ENCODE measurements around the gene FARS2.
"Not testable (repeated sequence)": the region's sequence is repeated elsewhere in the genome, so short reads cannot be mapped to it uniquely, and the experiment has no call there.

The FARS2 gene

GRCh38 chr6:5684320-5685053 lies 423.2 kb downstream of the FARS2 start:
- H3K36me3 ChIP-seq (ENCODE audit: control insufficient read depth in 4 of 4, insufficient read depth in 4 of 4, low read length in 3 of 4), result no peaks in the 10 kb centered on the region
- H3K27me3 ChIP-seq (replicated peaks in 2 of 5; ENCODE audit: control insufficient read depth in 4 of 5, insufficient read depth in 5 of 5, low read length in 4 of 5), result no peaks in the 10 kb centered on the region
- WGBS (ENCODE audit: insufficient coverage), result 94% methylated on average over 6 of the region's 6 CpGs
- no peaks in the 10 kb centered on the region for H3K4me1 ChIP-seq (ENCODE audit: control extremely low read depth in 1 of 4, control insufficient read depth in 4 of 4, insufficient read depth in 4 of 4, low read length in 3 of 4)
- ChIA-PET POLR2A (interaction anchor here (0.5 kb wide), 1 partner anchor 153 kb away, joined by 3 read pairs; no protein-coding TSS in a partner anchor), CTCF (no interaction called here)
- no peak for DNase-seq
- H3K9me3 ChIP-seq (ENCODE audit: control extremely low read depth in 1 of 5, control insufficient read depth in 4 of 5, insufficient read depth in 2 of 5, low read depth in 1 of 5, low read length in 4 of 5), result no peaks in the 10 kb centered on the region
- H3K27ac ChIP-seq (ENCODE audit: insufficient read depth in 1 of 2, low read depth in 1 of 2, low read length in 2 of 2, poor library complexity in 1 of 2, severe bottlenecking in 2 of 2), result no peak overlapping the region
- H3K4me3 ChIP-seq (ENCODE audit: control insufficient read depth in 1 of 7, extremely low read depth in 1 of 7, insufficient read depth in 4 of 7, low read depth in 2 of 7, low read length in 6 of 7), result no peak overlapping the region

GRCh38 chr6:5693225-5694145 lies 432.2 kb downstream of the FARS2 start:
- peaks cover 0 to 8% (median 2%) of the 10 kb centered on the region in 5 experiments for H3K9me3 ChIP-seq (ENCODE audit: control extremely low read depth in 1 of 5, control insufficient read depth in 4 of 5, insufficient read depth in 2 of 5, low read depth in 1 of 5, low read length in 4 of 5)
- H3K27me3 ChIP-seq (replicated peaks in 2 of 5; ENCODE audit: control insufficient read depth in 4 of 5, insufficient read depth in 5 of 5, low read length in 4 of 5), result no peaks in the 10 kb centered on the region
- peaks cover 0 to 12% (median 4%) of the 10 kb centered on the region in 4 experiments for H3K4me1 ChIP-seq (ENCODE audit: control extremely low read depth in 1 of 4, control insufficient read depth in 4 of 4, insufficient read depth in 4 of 4, low read length in 3 of 4)
- 99% methylated on average over 9 of the region's 13 CpGs for WGBS (ENCODE audit: insufficient coverage)
- no peak overlapping the region for H3K4me3 ChIP-seq (ENCODE audit: control insufficient read depth in 1 of 7, extremely low read depth in 1 of 7, insufficient read depth in 4 of 7, low read depth in 2 of 7, low read length in 6 of 7)
- CTCF ChIA-PET, result no interaction called here
- no peak for DNase-seq
- H3K36me3 ChIP-seq (ENCODE audit: control insufficient read depth in 4 of 4, insufficient read depth in 4 of 4, low read length in 3 of 4), result peaks cover 0 to 2% (median 0%) of the 10 kb centered on the region in 4 experiments
- POLR2A ChIA-PET, result no interaction called here
- H3K27ac ChIP-seq (ENCODE audit: insufficient read depth in 1 of 2, low read depth in 1 of 2, low read length in 2 of 2, poor library complexity in 1 of 2, severe bottlenecking in 2 of 2), result no peak overlapping the region

GRCh38 chr6:5695260-5696245 lies 434.2 kb downstream of the FARS2 start:
- POLR2A ChIA-PET, result no interaction called here
- WGBS (ENCODE audit: insufficient coverage), result no CpG with 5 or more reads among the region's 12 CpGs
- Histone ChIP-seq H3K4me3 (ENCODE audit: control insufficient read depth in 1 of 7, extremely low read depth in 1 of 7, insufficient read depth in 4 of 7, low read depth in 2 of 7, low read length in 6 of 7) (no peak overlapping the region), H3K4me1 (ENCODE audit: control extremely low read depth in 1 of 4, control insufficient read depth in 4 of 4, insufficient read depth in 4 of 4, low read length in 3 of 4) (peaks cover 0 to 27% (median 8%) of the 10 kb centered on the region in 4 experiments), H3K27ac (ENCODE audit: insufficient read depth in 1 of 2, low read depth in 1 of 2, low read length in 2 of 2, poor library complexity in 1 of 2, severe bottlenecking in 2 of 2) (no peak overlapping the region), H3K27me3 (replicated peaks in 2 of 5; ENCODE audit: control insufficient read depth in 4 of 5, insufficient read depth in 5 of 5, low read length in 4 of 5) (no peaks in the 10 kb centered on the region), H3K9me3 (ENCODE audit: control extremely low read depth in 1 of 5, control insufficient read depth in 4 of 5, insufficient read depth in 2 of 5, low read depth in 1 of 5, low read length in 4 of 5) (peaks cover 0 to 8% (median 2%) of the 10 kb centered on the region in 5 experiments), H3K36me3 (ENCODE audit: control insufficient read depth in 4 of 4, insufficient read depth in 4 of 4, low read length in 3 of 4) (peaks cover 0 to 2% (median 0%) of the 10 kb centered on the region in 4 experiments)
- peak in 2 of 3 donors; percentile 13 to 35 for DNase-seq
- CTCF ChIA-PET, result no interaction called here

GRCh38 chr6:5697508-5697907 lies 436.2 kb downstream of the FARS2 start:
- peaks cover 0 to 2% (median 0%) of the 10 kb centered on the region in 4 experiments for H3K36me3 ChIP-seq (ENCODE audit: control insufficient read depth in 4 of 4, insufficient read depth in 4 of 4, low read length in 3 of 4)
- H3K27me3 ChIP-seq (replicated peaks in 2 of 5; ENCODE audit: control insufficient read depth in 4 of 5, insufficient read depth in 5 of 5, low read length in 4 of 5), result no peaks in the 10 kb centered on the region
- peaks cover 0 to 27% (median 8%) of the 10 kb centered on the region in 4 experiments for H3K4me1 ChIP-seq (ENCODE audit: control extremely low read depth in 1 of 4, control insufficient read depth in 4 of 4, insufficient read depth in 4 of 4, low read length in 3 of 4)
- peaks cover 0 to 2% (median 0%) of the 10 kb centered on the region in 5 experiments for H3K9me3 ChIP-seq (ENCODE audit: control extremely low read depth in 1 of 5, control insufficient read depth in 4 of 5, insufficient read depth in 2 of 5, low read depth in 1 of 5, low read length in 4 of 5)
- DNase-seq, result no peak
- POLR2A ChIA-PET, result no interaction called here
- H3K4me3 ChIP-seq (ENCODE audit: control insufficient read depth in 1 of 7, extremely low read depth in 1 of 7, insufficient read depth in 4 of 7, low read depth in 2 of 7, low read length in 6 of 7), result no peak overlapping the region
- CTCF ChIA-PET, result no interaction called here
- no peak overlapping the region for H3K27ac ChIP-seq (ENCODE audit: insufficient read depth in 1 of 2, low read depth in 1 of 2, low read length in 2 of 2, poor library complexity in 1 of 2, severe bottlenecking in 2 of 2)

- H3K27ac ChIP-seq (ENCODE audit: insufficient read depth in 1 of 2, low read depth in 1 of 2, low read length in 2 of 2, poor library complexity in 1 of 2, severe bottlenecking in 2 of 2), result no peak overlapping the region
- peaks cover 0 to 2% (median 0%) of the 10 kb centered on the region in 4 experiments for H3K36me3 ChIP-seq (ENCODE audit: control insufficient read depth in 4 of 4, insufficient read depth in 4 of 4, low read length in 3 of 4)
- CTCF ChIA-PET, result no interaction called here
- no peak overlapping the region for H3K4me3 ChIP-seq (ENCODE audit: control insufficient read depth in 1 of 7, extremely low read depth in 1 of 7, insufficient read depth in 4 of 7, low read depth in 2 of 7, low read length in 6 of 7)
- no CpG with 5 or more reads among the region's 4 CpGs for WGBS (ENCODE audit: insufficient coverage)
- DNase-seq, result no peak
- peaks cover 0 to 2% (median 0%) of the 10 kb centered on the region in 5 experiments for H3K9me3 ChIP-seq (ENCODE audit: control extremely low read depth in 1 of 5, control insufficient read depth in 4 of 5, insufficient read depth in 2 of 5, low read depth in 1 of 5, low read length in 4 of 5)
- no peaks in the 10 kb centered on the region for H3K27me3 ChIP-seq (replicated peaks in 2 of 5; ENCODE audit: control insufficient read depth in 4 of 5, insufficient read depth in 5 of 5, low read length in 4 of 5)
- H3K4me1 ChIP-seq (ENCODE audit: control extremely low read depth in 1 of 4, control insufficient read depth in 4 of 4, insufficient read depth in 4 of 4, low read length in 3 of 4), result peaks cover 0 to 27% (median 8%) of the 10 kb centered on the region in 4 experiments
- POLR2A ChIA-PET, result no interaction called here
Observed at GRCh38 chr6:5698318-5698717, 437.0 kb downstream of the FARS2 start.

GRCh38 chr6:5699064-5699463 lies 437.8 kb downstream of the FARS2 start:
- H3K4me3 ChIP-seq (ENCODE audit: control insufficient read depth in 1 of 7, extremely low read depth in 1 of 7, insufficient read depth in 4 of 7, low read depth in 2 of 7, low read length in 6 of 7); CTCF ChIA-PET; H3K9me3 ChIP-seq (ENCODE audit: control extremely low read depth in 1 of 5, control insufficient read depth in 4 of 5, insufficient read depth in 2 of 5, low read depth in 1 of 5, low read length in 4 of 5); H3K27me3 ChIP-seq (replicated peaks in 2 of 5; ENCODE audit: control insufficient read depth in 4 of 5, insufficient read depth in 5 of 5, low read length in 4 of 5); POLR2A ChIA-PET; H3K36me3 ChIP-seq (ENCODE audit: control insufficient read depth in 4 of 4, insufficient read depth in 4 of 4, low read length in 3 of 4); H3K27ac ChIP-seq (ENCODE audit: insufficient read depth in 1 of 2, low read depth in 1 of 2, low read length in 2 of 2, poor library complexity in 1 of 2, severe bottlenecking in 2 of 2): not testable (repeated sequence)
- H3K4me1 ChIP-seq (ENCODE audit: control extremely low read depth in 1 of 4, control insufficient read depth in 4 of 4, insufficient read depth in 4 of 4, low read length in 3 of 4), result peaks cover 0 to 27% (median 8%) of the 10 kb centered on the region in 4 experiments
- DNase-seq, result peak in 2 of 3 donors; percentile 58 to 74
